Coronary artery (tissue), 2 donors: Measurements from ENCODE around the gene CREBBP.

ENCODE experiments used
- DNase-seq: peaks from one replicate; pipeline ENCODE4 v3.0.0-alpha.2; 2017; ENCODE audit warnings: low spot score
- H3K27ac ChIP-seq, 2 donors: fragments of 200-600 bp; sonication (generic); one replicate each; pipeline ENCODE4 v1.5.1; 2016 to 2019
- H3K4me3 ChIP-seq: fragments of 200-600 bp; sonication (generic); 2 replicates; pipeline ENCODE4 v1.5.1; 2016; ENCODE audit warnings: mild to moderate bottlenecking, moderate library complexity
- TF ChIP-seq, protein P1 (sequence below): fragments of 200-600 bp; sonication (generic); IDR thresholded peaks from one replicate; pipeline ENCODE4 v1.5.1; 2019; ENCODE audit warnings: antibody characterized with exemption

CREBBP gene

DNA sequence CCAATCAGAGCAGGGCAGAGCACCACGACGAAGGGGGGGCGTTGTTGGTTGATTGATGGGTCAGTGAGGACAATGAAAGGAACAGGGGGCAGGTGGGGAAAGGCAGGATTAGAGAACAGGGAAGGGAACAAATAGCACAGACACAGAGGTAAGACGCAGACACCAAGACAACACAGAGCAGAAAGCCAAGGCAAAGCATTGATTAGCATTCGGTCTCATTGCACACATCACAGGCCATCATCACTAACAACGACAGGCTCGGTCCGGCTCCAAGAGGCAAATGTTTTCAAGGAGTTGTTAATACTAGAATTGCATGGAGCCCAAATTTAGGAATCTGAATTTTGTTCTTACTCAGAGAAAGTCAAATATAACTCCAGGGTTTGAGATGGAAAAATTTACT is 128.6 kb downstream of the CREBBP start:
- H3K4me3 ChIP-seq, result no peak overlapping the region
- TF ChIP-seq, protein P1, sequence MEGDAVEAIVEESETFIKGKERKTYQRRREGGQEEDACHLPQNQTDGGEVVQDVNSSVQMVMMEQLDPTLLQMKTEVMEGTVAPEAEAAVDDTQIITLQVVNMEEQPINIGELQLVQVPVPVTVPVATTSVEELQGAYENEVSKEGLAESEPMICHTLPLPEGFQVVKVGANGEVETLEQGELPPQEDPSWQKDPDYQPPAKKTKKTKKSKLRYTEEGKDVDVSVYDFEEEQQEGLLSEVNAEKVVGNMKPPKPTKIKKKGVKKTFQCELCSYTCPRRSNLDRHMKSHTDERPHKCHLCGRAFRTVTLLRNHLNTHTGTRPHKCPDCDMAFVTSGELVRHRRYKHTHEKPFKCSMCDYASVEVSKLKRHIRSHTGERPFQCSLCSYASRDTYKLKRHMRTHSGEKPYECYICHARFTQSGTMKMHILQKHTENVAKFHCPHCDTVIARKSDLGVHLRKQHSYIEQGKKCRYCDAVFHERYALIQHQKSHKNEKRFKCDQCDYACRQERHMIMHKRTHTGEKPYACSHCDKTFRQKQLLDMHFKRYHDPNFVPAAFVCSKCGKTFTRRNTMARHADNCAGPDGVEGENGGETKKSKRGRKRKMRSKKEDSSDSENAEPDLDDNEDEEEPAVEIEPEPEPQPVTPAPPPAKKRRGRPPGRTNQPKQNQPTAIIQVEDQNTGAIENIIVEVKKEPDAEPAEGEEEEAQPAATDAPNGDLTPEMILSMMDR, result no peak
- H3K27ac ChIP-seq, result no peak overlapping the region
- no peak for DNase-seq

DNA sequence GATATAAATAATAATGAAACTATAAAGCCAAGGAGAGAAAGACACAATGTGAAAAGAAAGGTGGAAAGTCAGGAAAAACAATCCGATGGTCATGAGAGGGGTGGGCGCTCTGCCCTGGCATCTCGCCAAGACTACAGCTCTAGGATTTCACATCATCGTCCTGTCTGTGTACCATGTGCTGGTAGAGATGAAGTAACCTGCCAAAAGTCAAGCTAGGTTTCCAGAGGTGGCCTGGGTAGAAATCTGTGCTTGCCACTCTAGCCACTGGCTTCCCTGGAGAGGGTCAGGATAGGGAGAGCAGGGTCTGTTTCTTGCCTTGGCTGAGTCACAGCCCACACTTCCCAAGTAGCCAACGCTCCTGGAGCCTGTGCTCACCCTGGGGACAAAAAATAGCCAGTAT is 132.2 kb downstream of the CREBBP start:
- Histone ChIP-seq H3K4me3 (no peak overlapping the region), H3K27ac (no peak overlapping the region)
- TF ChIP-seq, protein P1, result no peak
- DNase-seq, result no peak

- TF ChIP-seq, protein P1, result no peak
- no peak overlapping the region for H3K4me3 ChIP-seq
- H3K27ac ChIP-seq, result no peak overlapping the region
- DNase-seq, result no peak
These were observed 134.7 kb downstream of the CREBBP start for GRCh38 chr16:3745751-3746355.

DNA sequence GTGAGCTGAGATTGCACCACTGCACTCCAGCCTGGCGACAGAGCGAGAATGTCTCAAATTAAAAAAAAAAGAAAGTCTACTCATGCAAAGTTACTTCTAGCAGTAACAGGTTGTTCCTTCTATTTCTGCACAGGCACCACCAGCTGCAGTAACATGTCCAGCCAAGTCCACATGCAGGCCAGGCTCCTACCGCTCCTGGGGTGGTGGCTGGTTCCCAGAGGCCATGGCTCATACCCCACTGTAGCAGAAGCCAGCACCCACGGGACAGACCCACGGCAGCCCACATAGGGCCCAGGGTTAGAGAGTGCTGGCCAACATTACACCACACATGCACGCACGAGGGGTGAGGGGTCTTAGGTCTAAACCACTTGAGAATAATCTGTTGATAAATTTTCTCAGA is 136.5 kb downstream of the CREBBP start:
- TF ChIP-seq, protein P1, result no peak
- no peak for DNase-seq

DNA sequence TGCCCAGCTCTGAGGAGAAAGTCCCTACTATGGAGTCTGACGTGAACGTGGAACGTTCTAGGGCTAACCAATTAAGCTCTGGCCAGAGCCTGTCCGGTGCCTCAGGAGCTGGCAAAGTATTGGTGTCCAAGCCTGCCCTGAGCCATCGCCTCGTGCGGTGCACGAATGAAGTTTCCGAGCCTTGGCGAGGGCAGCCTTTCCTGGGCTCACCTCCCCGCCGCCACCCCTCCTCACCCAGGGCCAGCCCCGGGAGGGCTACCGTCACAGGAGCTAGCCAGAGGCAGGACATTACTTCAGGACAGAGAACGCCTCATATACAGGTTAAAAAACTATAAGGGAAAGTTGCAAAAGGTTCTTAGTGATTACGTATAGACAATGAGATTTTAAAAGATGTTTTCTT is 139.6 kb downstream of the CREBBP start:
- Histone ChIP-seq H3K27ac (no peak overlapping the region), H3K4me3 (no peak overlapping the region)
- TF ChIP-seq, protein P1, result no peak
- DNase-seq, result no peak

More for the DNA sequence above, 136.5 kb downstream of the CREBBP start:
- H3K4me3 ChIP-seq, result no peak overlapping the region
- H3K27ac ChIP-seq, result no peak overlapping the region

DNA sequence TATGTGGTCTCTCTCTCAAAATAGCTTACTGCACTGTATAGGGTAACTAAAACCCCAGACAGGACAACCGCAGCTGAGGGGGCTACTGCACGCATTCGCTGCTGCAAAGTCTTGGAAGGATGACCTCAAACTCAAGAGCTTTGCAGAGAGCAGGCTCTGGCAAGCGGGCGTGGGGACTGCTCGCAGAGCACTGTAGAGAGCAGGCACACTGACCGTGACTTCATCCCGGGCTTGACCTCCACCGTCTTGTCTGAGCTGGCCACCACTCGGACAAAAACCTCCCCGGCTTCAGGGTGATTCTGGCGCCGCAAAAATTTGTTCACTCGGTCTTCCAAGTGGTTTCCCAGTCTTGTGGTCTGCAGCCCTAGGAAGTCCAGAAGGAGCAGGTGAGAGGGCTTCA is 140.3 kb downstream of the CREBBP start:
- H3K4me3 ChIP-seq, result no peak overlapping the region
- TF ChIP-seq, protein P1, result no peak
- no peak for DNase-seq
- H3K27ac ChIP-seq, result no peak overlapping the region

GRCh38 chr16:3739636-3740035 is 140.9 kb downstream of the CREBBP start:
- no peak for DNase-seq
- TF ChIP-seq, protein P1, result no peak
- Histone ChIP-seq H3K4me3 (no peak overlapping the region), H3K27ac (no peak overlapping the region)
